GM18498 (cell line): ENCODE measurements around the gene CNNM4.
A peak's percentile ranks its signal among the peaks of the same experiment; 100 is the strongest.

Source experiments
- ATAC-seq: cut with Tn5 transposase; IDR thresholded peaks from one replicate; pipeline ENCODE4 v1.9.1; 2021; ENCODE audit warnings: mild to moderate bottlenecking, moderate library complexity; ENCODE audit not compliant: unreplicated experiment

The CNNM4 gene

GRCh38 chr2:96830044-96830562 is 69.4 kb downstream of the CNNM4 start:
- ATAC-seq, result no peak

- ATAC-seq, result no peak
Measured at GRCh38 chr2:96831679-96832078, 71.0 kb downstream of the CNNM4 start.

- no peak for ATAC-seq
Measured at GRCh38 chr2:96832408-96832753, 71.7 kb downstream of the CNNM4 start.

- no peak for ATAC-seq
Measured at GRCh38 chr2:96832754-96833507, 72.2 kb downstream of the CNNM4 start.

GRCh38 chr2:96835830-96836229 is 75.1 kb downstream of the CNNM4 start:
- no peak for ATAC-seq

- no peak for ATAC-seq
Measured at GRCh38 chr2:96837575-96837974, 76.9 kb downstream of the CNNM4 start.

GRCh38 chr2:96838345-96839292 is 77.9 kb downstream of the CNNM4 start:
- ATAC-seq, result no peak

- ATAC-seq, result peak; percentile 85
Measured at GRCh38 chr2:96839293-96839874, 78.7 kb downstream of the CNNM4 start.

GRCh38 chr2:96839875-96840850 is 79.5 kb downstream of the CNNM4 start:
- ATAC-seq, result no peak

GRCh38 chr2:96841701-96842495 is 81.2 kb downstream of the CNNM4 start:
- ATAC-seq, result no peak

GRCh38 chr2:96842600-96842999 is 81.9 kb downstream of the CNNM4 start:
- no peak for ATAC-seq

- no peak for ATAC-seq
Measured at GRCh38 chr2:96843538-96844268, 83.0 kb downstream of the CNNM4 start, which contains the start of gene ANKRD23. TSS of gene ANKRD23 (minus strand) at chr2:96844021. CDS start at chr2:96843992, 29 bp downstream.

- no peak for ATAC-seq
Measured at GRCh38 chr2:96844405-96844808, 83.7 kb downstream of the CNNM4 start.

GRCh38 chr2:96846825-96847224 is 86.1 kb downstream of the CNNM4 start:
- ATAC-seq, result no peak

- no peak for ATAC-seq
Measured at GRCh38 chr2:96847586-96847985, 86.9 kb downstream of the CNNM4 start.

GRCh38 chr2:96848264-96848663 is 87.6 kb downstream of the CNNM4 start:
- ATAC-seq, result no peak

- ATAC-seq, result no peak
Measured at GRCh38 chr2:96852667-96853066, 92.0 kb downstream of the CNNM4 start.

- ATAC-seq, result no peak
Measured at GRCh38 chr2:96853321-96853720, 92.6 kb downstream of the CNNM4 start.
